HG03571 (cell line): ENCODE results near the gene VPS33A.
A peak's percentile ranks its signal among the peaks of the same experiment; 100 is the strongest.
"Not testable (repeated sequence)": the region's sequence is repeated elsewhere in the genome, so short reads cannot be mapped to it uniquely, and the experiment has no call there.

Source experiments
- ATAC-seq: cut with Tn5 transposase; IDR thresholded peaks from one replicate; pipeline ENCODE4 v1.9.1; 2021; ENCODE audit not compliant: unreplicated experiment

Gene VPS33A

DNA sequence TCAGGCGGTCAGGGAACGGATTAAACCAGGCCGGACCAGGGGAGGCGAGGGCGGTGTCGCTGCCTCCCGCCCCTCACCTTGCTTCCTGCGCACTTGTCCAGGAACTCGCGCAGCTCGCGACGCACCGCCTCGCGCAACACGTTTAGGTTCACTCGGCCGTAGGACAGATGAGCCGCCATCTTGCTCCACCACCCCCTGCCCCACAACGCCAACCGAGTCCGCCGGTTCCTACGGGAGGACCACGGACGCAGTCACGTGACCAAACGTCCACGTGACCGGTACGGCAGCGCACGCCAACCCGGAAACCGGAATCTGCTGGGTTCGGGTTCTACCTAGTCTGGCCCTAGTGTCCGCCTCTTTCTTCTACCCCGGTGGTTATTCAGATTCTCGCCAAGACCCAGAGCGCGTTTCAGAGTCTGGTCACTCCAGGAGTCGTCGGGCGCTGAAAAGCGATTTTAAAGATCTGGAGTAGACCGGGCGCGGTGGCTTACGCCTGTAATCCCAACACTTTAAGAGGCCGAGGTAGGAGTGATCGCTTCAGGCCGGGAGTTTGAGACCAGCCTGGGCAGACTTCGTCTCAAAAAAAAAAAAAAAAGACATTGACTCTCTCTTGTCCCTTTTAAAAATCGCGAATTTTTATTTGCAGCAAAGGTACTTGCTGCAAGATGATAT, at the start of gene VPS33A:
VPS33A (minus strand) TSS at position 265 of the 672 bp plus-strand sequence; CDS start at position 179, 86 bp downstream.
- ATAC-seq = peak; percentile 73

DNA sequence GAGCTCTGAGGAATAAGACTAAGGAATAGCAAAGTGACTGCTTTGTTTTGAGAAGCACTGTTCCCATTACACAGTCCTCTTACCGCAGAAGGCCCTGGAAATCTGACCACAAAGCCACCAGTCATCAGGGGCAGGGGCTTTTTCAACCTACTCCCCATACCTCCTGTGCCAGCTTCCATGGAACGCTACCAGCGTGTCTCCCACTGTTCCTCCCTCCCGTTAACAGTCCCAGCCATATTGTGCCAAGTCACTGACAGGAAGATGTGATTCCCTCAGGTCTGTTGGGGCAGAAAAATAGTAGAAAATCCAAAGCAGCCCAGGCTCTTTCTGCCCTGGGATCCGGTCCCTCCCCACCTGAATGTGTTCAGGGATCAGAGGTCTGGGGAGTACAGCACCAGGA, 46.6 kb upstream of the VPS33A start:
- ATAC-seq = no peak

DNA sequence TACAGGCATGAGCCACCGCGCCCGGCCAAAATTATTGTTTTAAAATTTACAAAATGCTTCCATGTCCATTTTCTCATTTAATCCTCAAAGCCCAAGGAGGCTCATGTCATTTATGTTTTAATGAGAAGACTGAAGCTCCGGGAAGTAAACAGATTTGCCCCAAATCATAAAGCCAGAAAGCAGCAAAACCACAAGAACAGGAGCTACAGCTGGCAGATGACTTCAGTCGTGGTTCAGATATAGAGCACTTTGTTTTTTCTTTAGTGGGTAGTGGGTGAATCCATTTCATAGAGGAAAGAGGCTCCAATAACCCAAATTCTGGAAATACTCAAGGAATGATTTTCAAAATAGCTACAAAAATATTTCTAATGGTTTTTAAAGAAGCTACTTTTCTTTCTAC, 45.4 kb upstream of the VPS33A start:
- no peak for ATAC-seq

DNA sequence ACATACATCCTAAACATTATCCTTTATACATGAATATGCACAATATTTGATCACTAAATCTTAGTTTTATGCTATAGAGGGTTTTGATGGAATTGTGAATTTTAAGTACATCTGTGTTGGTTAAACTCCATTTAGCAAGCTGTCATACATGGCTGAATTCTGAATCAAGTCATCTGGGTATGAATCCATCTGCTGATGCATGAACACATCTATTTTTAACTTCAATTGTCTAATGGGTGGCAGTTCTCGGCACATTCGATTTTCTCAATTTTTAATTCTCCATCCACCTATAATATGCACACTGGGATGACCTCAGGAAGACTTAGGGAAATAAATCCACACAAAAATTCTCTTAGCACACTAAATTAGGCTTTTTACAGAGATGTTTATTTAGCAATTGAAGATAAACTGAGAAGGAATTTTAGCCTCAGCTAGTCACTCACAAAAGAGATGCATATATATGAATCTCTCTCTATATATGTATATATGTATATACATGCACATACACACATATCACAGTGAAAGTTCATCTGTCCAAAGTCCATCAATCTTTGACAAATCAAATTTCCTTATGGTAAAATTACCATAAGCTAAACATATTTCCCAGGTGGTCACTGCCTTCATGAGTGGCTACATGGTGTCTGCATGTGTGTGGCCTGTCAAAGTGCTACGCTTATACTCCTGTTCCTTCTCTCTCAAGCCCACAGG, 44.5 kb upstream of the VPS33A start:
- no peak for ATAC-seq

DNA sequence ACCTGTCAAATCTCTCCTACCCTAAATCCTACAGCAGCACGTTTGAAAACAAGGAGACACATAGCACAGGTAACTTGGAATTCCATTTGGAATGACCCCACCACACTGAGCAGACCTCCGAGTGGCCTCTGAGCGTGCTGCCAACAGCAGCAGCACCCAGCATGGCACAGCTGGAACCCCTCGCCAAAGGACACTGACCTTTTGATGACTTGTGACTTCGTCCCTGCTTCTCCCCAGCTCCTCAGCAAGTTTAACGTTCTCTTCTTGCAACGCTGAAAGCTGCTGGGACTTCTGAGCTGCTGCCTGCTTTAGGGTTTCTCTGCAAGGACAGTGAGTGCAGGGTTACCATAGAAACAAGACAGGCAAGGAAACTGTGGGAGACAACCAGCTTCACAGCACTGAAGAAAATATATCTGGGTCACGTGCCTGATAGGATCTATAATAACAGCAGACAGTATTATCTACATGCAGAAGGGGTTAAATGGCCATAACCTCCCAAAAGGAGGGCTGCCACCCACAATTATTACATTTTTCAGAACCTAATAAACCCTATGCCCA, 43.3 kb upstream of the VPS33A start:
- no peak for ATAC-seq

DNA sequence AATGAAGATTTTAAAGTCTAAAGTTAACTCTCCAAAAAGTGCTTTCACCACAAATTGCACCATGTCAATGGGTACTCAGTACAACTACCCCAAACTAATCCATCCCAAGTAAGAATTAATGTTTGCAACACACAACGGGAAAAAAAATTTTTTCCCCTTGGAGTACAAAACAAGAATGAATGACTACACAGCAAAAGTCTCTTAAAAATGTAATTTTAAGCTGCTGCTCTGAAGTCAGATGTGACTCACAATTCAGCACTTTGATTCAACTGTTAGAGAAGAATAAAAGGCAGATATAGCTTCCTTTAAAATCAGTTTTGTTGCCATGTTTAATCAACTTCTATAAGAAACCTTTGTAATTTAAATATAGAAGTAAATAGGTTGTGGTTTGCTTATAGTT, 42.5 kb upstream of the VPS33A start:
- ATAC-seq = no peak

DNA sequence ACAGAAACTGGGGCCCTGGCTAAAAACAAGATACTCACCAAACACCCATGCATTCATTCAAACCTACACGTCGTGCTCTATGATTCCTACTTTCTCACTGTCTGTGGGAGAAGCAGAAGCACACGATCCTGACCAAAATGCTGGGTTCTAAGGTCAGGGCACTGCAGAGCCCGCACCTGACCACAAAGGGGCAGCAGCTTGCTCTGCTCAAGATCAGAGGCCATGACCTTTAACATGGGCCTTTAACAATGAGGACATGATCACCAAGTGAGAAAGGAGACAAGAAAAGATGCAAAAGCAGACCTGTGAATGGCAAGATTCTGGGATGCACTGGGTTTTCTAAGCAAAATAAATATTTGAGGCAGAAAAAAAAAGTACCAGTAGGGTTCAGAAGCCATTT, 40.1 kb upstream of the VPS33A start:
- no peak for ATAC-seq

DNA sequence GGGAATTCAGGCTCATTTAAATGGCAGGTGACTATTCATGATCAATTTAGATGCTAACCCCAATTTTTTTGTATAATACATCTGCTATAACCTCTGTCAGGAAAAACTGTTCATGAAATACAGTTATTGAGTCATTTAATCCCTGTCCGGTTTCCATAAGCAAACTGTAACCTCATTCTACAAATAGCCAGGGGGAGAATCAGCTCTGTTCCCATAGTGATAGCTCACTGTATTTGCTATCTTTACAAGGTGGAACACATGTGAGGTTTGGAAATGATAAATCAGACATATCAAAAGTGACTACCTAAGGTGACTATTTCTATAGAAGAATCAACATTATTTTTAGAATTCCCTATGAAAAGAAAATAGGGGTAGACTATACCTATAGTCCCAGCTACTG, 38.6 kb upstream of the VPS33A start:
- ATAC-seq = no peak

DNA sequence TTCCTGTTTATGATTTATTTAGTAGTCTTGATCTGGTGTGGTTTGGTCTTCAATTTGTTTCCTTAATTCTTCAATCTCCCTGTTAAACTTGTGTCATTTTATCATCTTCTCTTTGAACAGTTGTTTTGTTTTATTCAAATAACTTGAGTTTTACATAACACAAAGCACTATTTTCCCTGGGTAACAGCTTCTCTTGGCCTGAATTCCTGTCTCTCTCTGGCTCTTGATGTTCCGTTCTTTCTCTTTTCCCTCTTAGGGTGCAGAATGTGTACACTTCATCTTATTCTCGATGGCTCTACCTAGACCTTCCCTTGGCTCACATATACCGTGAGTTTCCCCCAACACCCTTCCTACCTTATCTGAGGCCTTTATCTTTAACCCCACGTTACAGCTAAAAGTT, 36.8 kb upstream of the VPS33A start:
- no peak for ATAC-seq

DNA sequence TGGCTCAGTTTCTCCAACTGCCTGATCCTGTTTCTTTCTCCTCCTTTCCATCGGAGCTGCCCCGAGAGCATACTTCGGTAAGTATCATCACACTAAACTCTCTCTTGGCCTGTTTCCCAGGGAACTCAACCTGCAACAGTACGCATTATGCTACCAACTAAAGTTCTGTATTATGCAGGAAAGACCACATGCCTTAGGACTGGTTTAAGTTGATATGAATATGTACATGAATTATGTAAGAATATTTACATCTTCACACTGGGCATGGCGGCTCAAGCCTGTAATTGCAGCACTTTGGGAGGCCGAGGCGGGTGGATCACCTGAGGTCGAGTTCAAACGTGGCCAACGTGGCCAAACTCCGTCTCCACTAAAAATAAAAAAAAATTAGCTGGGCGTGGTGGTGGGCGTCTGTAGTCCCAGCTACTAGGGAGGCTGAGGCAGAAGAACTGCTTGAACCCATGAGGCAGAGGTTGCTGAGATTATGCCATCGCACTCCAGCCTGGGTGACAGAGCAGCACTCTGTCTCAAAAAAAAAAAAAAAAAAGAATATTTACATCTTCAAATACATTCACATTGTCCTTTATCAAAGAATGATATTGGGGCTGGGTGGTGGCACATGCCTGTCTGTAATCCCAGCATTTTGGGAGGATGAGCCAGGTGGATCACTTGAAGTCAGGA, 31.9 kb upstream of the VPS33A start:
- ATAC-seq = no peak

DNA sequence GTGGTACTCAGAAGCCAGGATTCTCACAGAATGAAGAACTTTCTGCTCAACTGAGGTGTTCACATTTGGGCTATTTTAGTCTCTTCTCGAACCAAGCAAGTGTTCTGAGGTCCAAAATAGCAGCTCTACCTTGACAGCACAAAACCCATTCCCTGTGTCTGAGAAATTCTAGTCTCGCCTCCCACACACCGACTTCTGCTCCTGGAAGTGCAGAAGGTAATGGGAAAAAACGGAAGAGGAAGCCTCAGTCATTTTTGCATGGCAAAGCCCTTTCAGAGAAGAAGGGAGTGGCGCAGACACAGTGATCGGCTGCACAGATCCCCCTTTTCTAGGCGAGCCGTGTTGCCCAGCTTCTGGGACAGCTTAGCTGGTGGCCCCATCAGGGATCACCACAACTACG, 31.2 kb upstream of the VPS33A start:
- ATAC-seq = no peak

DNA sequence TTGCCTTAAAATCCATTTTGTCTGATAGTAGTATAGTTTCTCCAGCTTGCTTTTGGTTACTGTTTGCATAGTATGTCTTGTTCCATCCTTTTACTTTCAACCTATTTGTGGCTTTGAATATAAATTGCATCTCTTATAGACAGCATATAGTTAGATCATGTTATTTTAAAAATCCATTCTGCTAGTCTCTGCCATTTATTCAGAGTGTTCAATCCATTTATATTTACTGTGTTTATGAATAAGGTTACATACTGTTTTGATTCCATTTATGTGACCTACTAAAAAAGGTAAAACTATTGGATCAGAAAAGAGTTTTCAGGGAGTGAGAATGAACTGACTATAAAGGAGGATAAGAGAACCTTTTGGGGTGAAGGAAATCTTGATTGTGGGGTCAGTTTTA, 29.6 kb upstream of the VPS33A start:
- ATAC-seq = no peak

DNA sequence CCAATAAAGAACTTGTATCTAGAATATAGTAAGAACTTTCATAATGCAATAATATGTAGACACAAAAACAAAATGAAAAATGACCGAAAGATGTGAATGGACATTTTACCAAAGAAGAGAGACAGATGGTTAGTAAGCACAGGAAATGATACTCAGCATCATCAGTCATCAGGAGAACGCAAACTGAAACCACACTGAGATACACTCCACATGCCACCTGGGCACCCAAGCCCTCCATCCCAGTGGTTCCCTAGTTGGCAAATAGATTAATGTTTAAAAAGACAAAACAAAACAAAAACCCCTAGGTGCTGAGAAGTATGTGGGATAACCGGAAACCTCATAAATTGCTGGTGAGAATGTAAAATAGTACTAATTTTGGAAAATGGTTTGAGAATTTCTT, 26.8 kb upstream of the VPS33A start:
- ATAC-seq = no peak

DNA sequence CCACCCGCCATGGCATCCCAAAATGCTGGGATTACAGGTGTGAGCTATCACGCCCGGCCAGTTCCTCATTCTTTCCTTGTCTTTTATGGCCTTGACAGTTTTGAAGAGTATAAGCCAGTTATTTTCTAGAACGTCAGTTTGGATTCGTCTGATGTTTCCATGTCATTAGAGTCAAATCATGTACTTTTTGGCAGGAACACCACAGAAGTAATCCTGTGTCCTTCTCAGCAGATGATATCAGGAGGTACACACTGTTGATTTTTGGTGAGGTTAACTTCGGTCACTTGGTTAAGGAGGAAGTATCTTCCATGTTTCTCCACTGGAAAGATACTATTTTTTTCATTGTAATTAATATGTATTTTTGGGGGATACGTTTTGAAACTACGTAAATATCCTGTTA, 25.1 kb upstream of the VPS33A start:
- ATAC-seq = no peak

DNA sequence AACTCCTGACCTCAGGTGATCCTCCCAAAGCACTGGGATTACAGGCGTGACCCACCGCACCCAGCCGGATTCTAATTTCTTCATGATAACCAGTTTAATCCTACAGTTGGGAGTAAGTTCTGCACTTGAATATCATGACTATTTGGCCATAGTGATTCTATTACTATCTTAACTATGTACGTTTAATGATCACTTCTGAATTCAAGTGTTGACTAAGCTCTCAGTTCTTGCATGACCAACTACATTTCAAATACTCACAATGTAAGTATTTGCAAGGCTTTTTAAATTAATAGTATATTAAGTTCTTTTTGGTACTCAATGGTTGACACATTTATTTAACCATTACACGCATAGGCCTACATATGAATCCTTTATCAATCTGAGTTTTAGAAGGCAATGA, 17.4 kb upstream of the VPS33A start:
- no peak for ATAC-seq

DNA sequence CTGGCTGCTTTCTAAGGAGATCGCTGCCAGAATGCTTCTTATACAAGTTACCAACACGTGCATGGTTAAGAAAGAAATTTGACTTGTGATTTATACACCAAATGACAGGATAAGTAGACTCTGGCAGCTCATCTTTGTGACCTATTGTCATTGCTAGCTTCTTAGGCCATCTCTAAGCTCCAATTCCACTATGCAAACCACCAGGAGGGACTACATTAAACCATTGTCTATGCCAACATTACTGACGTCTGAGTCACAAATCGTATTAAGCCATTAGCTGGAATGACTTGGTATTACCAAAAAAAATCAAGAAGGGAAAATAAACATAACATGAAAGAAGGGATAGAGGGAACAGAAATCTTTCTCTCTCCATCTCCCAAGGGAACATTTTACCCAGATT, 15.8 kb upstream of the VPS33A start:
- no peak for ATAC-seq

DNA sequence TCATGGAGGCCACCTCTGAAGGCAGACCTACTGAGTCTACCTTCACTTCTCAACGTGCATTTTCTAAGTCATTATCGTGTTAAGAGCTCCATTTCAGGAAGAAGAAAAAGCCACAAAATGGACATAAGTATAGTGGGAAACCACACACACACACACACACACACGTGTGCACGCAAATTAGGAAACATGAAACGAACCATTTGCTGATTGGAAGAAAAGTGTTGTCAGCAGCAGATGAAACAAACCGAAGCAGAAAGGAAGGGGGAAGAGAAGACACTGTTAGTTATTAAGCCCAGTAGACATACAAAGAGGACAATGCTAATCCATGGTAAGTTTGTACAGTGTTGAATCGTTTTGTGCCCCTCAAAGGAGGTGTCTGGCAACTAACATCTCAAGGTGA, 9.9 kb upstream of the VPS33A start:
- ATAC-seq = no peak

DNA sequence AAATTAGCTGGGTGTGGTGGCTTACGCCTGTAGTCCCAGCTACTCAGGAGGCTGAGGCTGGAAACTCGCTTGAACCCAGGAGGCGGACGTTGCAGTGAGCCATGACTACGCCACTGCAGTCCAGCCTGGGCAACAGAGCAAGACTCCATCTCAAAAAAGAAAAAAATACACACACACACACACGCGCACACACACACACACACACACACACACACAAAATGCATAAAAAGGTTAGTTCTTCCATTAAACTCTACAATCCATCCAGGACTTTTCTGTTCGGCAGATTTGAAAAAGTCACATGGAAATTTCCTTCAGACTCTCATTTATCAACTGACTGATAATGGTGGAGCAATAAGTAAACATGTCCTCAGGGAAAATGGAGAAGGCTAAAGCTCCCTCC, 9.2 kb upstream of the VPS33A start:
- ATAC-seq = no peak

DNA sequence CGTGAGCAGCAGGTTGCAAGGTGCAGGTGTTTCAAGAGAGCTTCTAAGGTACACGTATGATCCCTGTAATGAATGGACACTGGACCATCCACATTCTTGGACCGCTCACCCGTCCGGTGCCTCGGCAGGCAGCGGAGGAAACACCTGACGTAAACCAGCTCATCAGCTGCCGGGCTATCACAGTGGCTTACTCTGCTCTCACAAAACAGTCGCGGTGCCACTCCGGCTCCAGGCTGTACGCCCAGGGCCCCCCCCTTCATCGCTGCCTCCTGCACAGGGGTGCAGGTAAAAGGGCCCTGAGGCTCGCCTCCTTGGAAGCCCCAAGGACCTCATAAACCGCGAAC, 436 bp downstream of the VPS33A start:
- ATAC-seq = peak; percentile 30

DNA sequence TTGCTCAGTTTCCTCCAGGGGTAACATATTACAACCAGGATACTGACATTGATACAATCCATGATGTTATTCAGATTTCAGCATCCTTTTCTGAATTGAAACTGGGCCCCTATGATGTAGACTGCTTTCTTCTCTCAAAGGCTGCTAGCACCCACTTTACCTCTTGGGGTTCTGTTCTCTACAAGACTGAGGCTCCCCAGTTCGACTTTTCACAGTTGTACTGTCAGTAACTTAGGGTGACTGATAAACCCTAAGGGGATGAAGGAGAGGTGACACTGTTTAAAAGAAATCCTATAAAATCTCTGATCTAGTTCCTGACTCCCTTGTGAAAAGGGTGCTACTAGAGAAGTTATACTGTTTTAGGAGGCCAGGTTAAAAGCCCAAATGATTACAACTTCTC, 818 bp downstream of the VPS33A start:
- no peak for ATAC-seq

DNA sequence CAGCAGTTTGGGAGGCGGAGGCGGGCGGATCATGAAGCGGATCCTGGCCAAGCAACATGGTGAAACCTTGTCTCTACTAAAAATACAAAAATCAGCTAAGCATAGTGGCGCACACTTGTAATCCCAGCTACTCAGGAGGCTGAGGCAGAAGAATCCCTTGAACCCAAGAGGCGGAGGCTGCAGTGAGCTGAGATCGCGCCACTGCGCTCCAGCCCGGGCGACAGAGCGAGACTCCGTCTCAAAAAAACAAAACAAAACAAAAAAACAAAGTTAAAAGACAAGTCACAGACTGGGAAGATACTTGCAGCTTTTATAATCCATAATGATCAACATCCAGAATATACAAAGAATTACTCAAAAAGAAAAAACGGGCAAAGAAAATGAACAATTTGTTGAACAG, 5.6 kb downstream of the VPS33A start:
- ATAC-seq = not testable (repeated sequence)

DNA sequence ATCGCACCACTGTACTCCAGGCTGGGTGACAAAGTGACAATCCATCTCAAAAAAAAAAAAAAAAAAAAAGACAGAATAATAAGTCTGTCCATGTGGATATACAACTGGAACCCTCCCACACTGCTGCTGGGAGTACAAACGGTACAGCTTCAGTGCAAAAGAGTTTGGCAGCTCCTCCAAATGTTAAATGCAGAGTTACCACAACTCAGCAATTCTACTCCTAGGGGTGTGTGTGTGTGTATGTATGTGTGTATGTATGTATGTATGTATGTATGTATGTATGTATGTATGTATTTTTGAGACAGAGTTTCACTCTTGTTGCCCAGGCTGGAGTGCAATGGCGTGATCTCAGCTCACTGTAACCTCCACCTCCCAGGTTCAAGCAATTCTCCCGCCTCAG, 7.4 kb downstream of the VPS33A start:
- ATAC-seq = not testable (repeated sequence)
